OCI-LY7 (cell line): ENCODE data around the gene EIF4G3. TPM values are rescaled to one million over a fixed set of nuclear protein-coding genes. Genes with fewer than 3 reads are reported as not detected.

Experiments
- BruUV-seq: library from RNA; stranded (reverse); fragments of 400-500 nt; replicated peaks from 2 replicates; lab custom pipeline; 2021; lab: Mats Ljungman, UMichigan
- CTCF ChIA-PET: fragments of 300-600 bp; sonication (Branson Sonifier 250); formaldehyde crosslinking; loops from one replicate; lab custom pipeline; 2022; ENCODE audit warnings: antibody characterized with exemption; ENCODE audit not compliant: unreplicated experiment; lab: Charles Lee
- POLR2A ChIA-PET: fragments of 300-600 bp; sonication (Branson Sonifier 250); formaldehyde crosslinking; loops from one replicate; lab custom pipeline; 2022; ENCODE audit warnings: antibody characterized with exemption; lab: Charles Lee
- DNase-seq: peaks from one replicate; pipeline ENCODE4 v3.0.0-alpha.2; 2015; ENCODE audit warnings: low spot score
- H2AFZ ChIP-seq: fragments of 200-600 bp; sonication (generic), shearing (Covaris generic); 2 replicates; pipeline ENCODE4 v1.6.1; 2014; ENCODE audit warnings: mild to moderate bottlenecking, antibody characterized with exemption, low read length, moderate library complexity
- H3K27ac ChIP-seq: fragments of 200-600 bp; sonication (generic); 2 replicates; pipeline ENCODE4 v1.5.1; 2014; ENCODE audit warnings: mixed run types, low read depth, mild to moderate bottlenecking, moderate library complexity, low read length, inconsistent platforms; ENCODE audit not compliant: poor library complexity, severe bottlenecking
- H3K36me3 ChIP-seq: fragments of 200-600 bp; sonication (generic); 2 replicates; pipeline ENCODE4 v1.6.1; 2014; ENCODE audit warnings: mild to moderate bottlenecking, antibody characterized with exemption, low read length, moderate library complexity, mixed read lengths; ENCODE audit not compliant: insufficient read depth
- H3K4me1 ChIP-seq: fragments of 200-600 bp; sonication (generic); 2 replicates; pipeline ENCODE4 v1.5.1; 2014; ENCODE audit warnings: mild to moderate bottlenecking, low read length; ENCODE audit not compliant: insufficient read depth, poor library complexity, severe bottlenecking
- H3K4me2 ChIP-seq: fragments of 200-600 bp; sonication (generic); 2 replicates; pipeline ENCODE4 v1.6.1; 2014; ENCODE audit warnings: mild to moderate bottlenecking, low read length
- H3K4me3 ChIP-seq: fragments of 200-600 bp; sonication (generic); 2 replicates; pipeline ENCODE4 v1.5.1; 2014; ENCODE audit warnings: mild to moderate bottlenecking, low read depth, low read length; ENCODE audit not compliant: poor library complexity, severe bottlenecking
- H3K79me2 ChIP-seq: fragments of 200-600 bp; sonication (generic); 2 replicates; pipeline ENCODE4 v1.6.1; 2016; ENCODE audit warnings: low read depth, mild to moderate bottlenecking, low read length, moderate library complexity, mixed read lengths; ENCODE audit not compliant: insufficient read depth
- H3K9me2 ChIP-seq: fragments of 200-600 bp; sonication (generic); 2 replicates; pipeline ENCODE4 v1.6.1; 2016; ENCODE audit warnings: mild to moderate bottlenecking, low read length, mixed read lengths; ENCODE audit not compliant: insufficient read depth
- H3K9me3 ChIP-seq: fragments of 200-600 bp; sonication (generic); 2 replicates; pipeline ENCODE4 v1.6.1; 2014; ENCODE audit warnings: mild to moderate bottlenecking, mixed run types, low read length, mixed read lengths
- H4K20me1 ChIP-seq: fragments of 200-600 bp; sonication (generic); 2 replicates; pipeline ENCODE4 v1.6.1; 2014; ENCODE audit warnings: mild to moderate bottlenecking, antibody characterized with exemption, low read length, moderate library complexity, mixed read lengths; ENCODE audit not compliant: insufficient read depth
- CTCF ChIP-seq: fragments of 200-600 bp; sonication (generic); conservative IDR thresholded peaks from 2 replicates; pipeline ENCODE4 v1.5.1; 2014; ENCODE audit warnings: mild to moderate bottlenecking, antibody characterized with exemption, low read length, moderate library complexity, mixed read lengths
- EZH2phosphoT487 ChIP-seq: fragments of 200-600 bp; sonication (generic); IDR thresholded peaks from 2 replicates; pipeline ENCODE4 v1.6.1; 2018; ENCODE audit warnings: low read depth, borderline replicate concordance, mild to moderate bottlenecking, mixed run types, antibody characterized with exemption, low read length, moderate library complexity, mixed read lengths
- intact Hi-C: fragments of 100-400 bp; cut with micrococcal nuclease; formaldehyde crosslinking; loops from one replicate; pipeline ENCODE4 v1.10.0; 2022; ENCODE audit not compliant: unreplicated experiment
- total RNA-seq, 2 experiments: library from RNA; depleted of rRNA in 1 of 2; stranded (reverse); fragments of >200 nt in 1 of 2; shearing (Covaris generic) in 1 of 2; gene quantifications; 2 replicates each; pipeline ENCODE4 v1.2.3, GENCODE V29; 2014 to 2022

EIF4G3 gene
- total RNA-seq, 2 experiments from 2014 or later: 28.5 to 62.1 TPM

- BruUV-seq: no TSS peak
- Histone ChIP-seq H3K27ac (no peak overlapping the region), H3K9me2 (no peaks in the 10 kb centered on the region), H4K20me1 (no peaks in the 10 kb centered on the region), H3K79me2 (no peaks in the 10 kb centered on the region), H3K4me1 (no peaks in the 10 kb centered on the region), H3K4me2 (no peak overlapping the region), H3K4me3 (no peak overlapping the region), H3K9me3 (no peaks in the 10 kb centered on the region), H3K36me3 (peaks cover 30% of the 10 kb centered on the region), H2AFZ (no peak overlapping the region)
- TF ChIP-seq CTCF (no peak), EZH2phosphoT487 (no peak)
- POLR2A ChIA-PET: interaction anchor here (0.5 to 0.6 kb wide), 4 partner anchors 30 to 347 kb away, joined by 3 to 6 read pairs (median 4); no protein-coding TSS in a partner anchor
- intact Hi-C loops: no loop called here
- DNase-seq: no peak
- CTCF ChIA-PET: interaction anchor here (0.6 kb wide), 1 partner anchor 285 kb away, joined by 3 read pairs; the partner anchor contains the start of gene FAM43B
These were observed 339.0 kb downstream of the EIF4G3 start for GRCh38 chr1:20837554-20838192.

- H3K36me3 ChIP-seq: peaks cover 30% of the 10 kb centered on the region
- H3K9me2 ChIP-seq: no peaks in the 10 kb centered on the region
- no peak overlapping the region for H3K27ac ChIP-seq
- CTCF ChIA-PET: no interaction called here
- intact Hi-C loops: no loop called here
- H3K79me2 ChIP-seq: no peaks in the 10 kb centered on the region
- no peaks in the 10 kb centered on the region for H3K4me1 ChIP-seq
- no peak for DNase-seq
- no peaks in the 10 kb centered on the region for H3K9me3 ChIP-seq
- POLR2A ChIA-PET: no interaction called here
- no peaks in the 10 kb centered on the region for H4K20me1 ChIP-seq
- no peak overlapping the region for H2AFZ ChIP-seq
- TF ChIP-seq CTCF: no peak
- no peak for TF ChIP-seq EZH2phosphoT487
- no TSS peak for BruUV-seq
- no peak overlapping the region for H3K4me2 ChIP-seq
- H3K4me3 ChIP-seq: no peak overlapping the region
These were observed 340.5 kb downstream of the EIF4G3 start for GRCh38 chr1:20836230-20836629.

- no peak for TF ChIP-seq CTCF
- TF ChIP-seq EZH2phosphoT487: no peak
- POLR2A ChIA-PET: no interaction called here
- H3K36me3 ChIP-seq: peaks cover 18% of the 10 kb centered on the region
- H2AFZ ChIP-seq: no peak overlapping the region
- H3K4me2 ChIP-seq: no peak overlapping the region
- no TSS peak for BruUV-seq
- H3K4me3 ChIP-seq: no peak overlapping the region
- H3K27ac ChIP-seq: no peak overlapping the region
- no peaks in the 10 kb centered on the region for H3K9me3 ChIP-seq
- H3K4me1 ChIP-seq: no peaks in the 10 kb centered on the region
- CTCF ChIA-PET: no interaction called here
- H3K79me2 ChIP-seq: no peaks in the 10 kb centered on the region
- no peak for DNase-seq
- no peaks in the 10 kb centered on the region for H3K9me2 ChIP-seq
- H4K20me1 ChIP-seq: no peaks in the 10 kb centered on the region
- intact Hi-C loops: no loop called here
These were observed 341.9 kb downstream of the EIF4G3 start for GRCh38 chr1:20834780-20835179.
